ENCODE data around the gene ROBO2.

Gene ROBO2

GRCh38 chr3:77571971-77572715 lies 532.2 kb downstream of the ROBO2 start:
- no peaks in the 10 kb centered on the region for H3K9me3 ChIP-seq (ENCODE audit: control extremely low read depth in 1 of 5, control insufficient read depth in 4 of 5, insufficient read depth in 2 of 5, low read depth in 1 of 5, low read length in 4 of 5)
- DNase-seq, result no peak
- H3K36me3 ChIP-seq (ENCODE audit: control insufficient read depth in 4 of 4, insufficient read depth in 4 of 4, low read length in 3 of 4), result no peaks in the 10 kb centered on the region
- POLR2A ChIA-PET, result no interaction called here
- CTCF ChIA-PET, result interaction anchor here (0.6 to 1.0 kb wide), 3 partner anchors 9 to 23 kb away, joined by 3 to 4 read pairs (median 3); no protein-coding TSS in a partner anchor
- H3K27ac ChIP-seq (ENCODE audit: insufficient read depth in 1 of 2, low read depth in 1 of 2, low read length in 2 of 2, poor library complexity in 1 of 2, severe bottlenecking in 2 of 2), result no peak overlapping the region
- H3K4me3 ChIP-seq (ENCODE audit: control insufficient read depth in 1 of 7, extremely low read depth in 1 of 7, insufficient read depth in 4 of 7, low read depth in 2 of 7, low read length in 6 of 7), result no peak overlapping the region
- no peaks in the 10 kb centered on the region for H3K27me3 ChIP-seq (replicated peaks in 2 of 5; ENCODE audit: control insufficient read depth in 4 of 5, insufficient read depth in 5 of 5, low read length in 4 of 5)
- WGBS (ENCODE audit: insufficient coverage), result 91% methylated on average over 2 of the region's 5 CpGs
- H3K4me1 ChIP-seq (ENCODE audit: control extremely low read depth in 1 of 4, control insufficient read depth in 4 of 4, insufficient read depth in 4 of 4, low read length in 3 of 4), result peaks cover 0 to under 1% (median 0%) of the 10 kb centered on the region in 4 experiments

- Histone ChIP-seq H3K27ac (ENCODE audit: insufficient read depth in 1 of 2, low read depth in 1 of 2, low read length in 2 of 2, poor library complexity in 1 of 2, severe bottlenecking in 2 of 2) (no peak overlapping the region), H3K4me1 (ENCODE audit: control extremely low read depth in 1 of 4, control insufficient read depth in 4 of 4, insufficient read depth in 4 of 4, low read length in 3 of 4) (peaks cover 0 to 5% (median 0%) of the 10 kb centered on the region in 4 experiments), H3K36me3 (ENCODE audit: control insufficient read depth in 4 of 4, insufficient read depth in 4 of 4, low read length in 3 of 4) (no peaks in the 10 kb centered on the region), H3K9me3 (ENCODE audit: control extremely low read depth in 1 of 5, control insufficient read depth in 4 of 5, insufficient read depth in 2 of 5, low read depth in 1 of 5, low read length in 4 of 5) (no peaks in the 10 kb centered on the region), H3K4me3 (ENCODE audit: control insufficient read depth in 1 of 7, extremely low read depth in 1 of 7, insufficient read depth in 4 of 7, low read depth in 2 of 7, low read length in 6 of 7) (no peak overlapping the region), H3K27me3 (replicated peaks in 2 of 5; ENCODE audit: control insufficient read depth in 4 of 5, insufficient read depth in 5 of 5, low read length in 4 of 5) (no peaks in the 10 kb centered on the region)
- CTCF ChIA-PET, result no interaction called here
- DNase-seq, result no peak
- 17% methylated on average over 3 of the region's 3 CpGs for WGBS (ENCODE audit: insufficient coverage)
- POLR2A ChIA-PET, result no interaction called here
Measured at GRCh38 chr3:77577264-77577663, 537.4 kb downstream of the ROBO2 start.

- Histone ChIP-seq H3K9me3 (ENCODE audit: control extremely low read depth in 1 of 5, control insufficient read depth in 4 of 5, insufficient read depth in 2 of 5, low read depth in 1 of 5, low read length in 4 of 5) (no peaks in the 10 kb centered on the region), H3K27ac (ENCODE audit: insufficient read depth in 1 of 2, low read depth in 1 of 2, low read length in 2 of 2, poor library complexity in 1 of 2, severe bottlenecking in 2 of 2) (no peak overlapping the region), H3K4me1 (ENCODE audit: control extremely low read depth in 1 of 4, control insufficient read depth in 4 of 4, insufficient read depth in 4 of 4, low read length in 3 of 4) (no peaks in the 10 kb centered on the region), H3K4me3 (ENCODE audit: control insufficient read depth in 1 of 7, extremely low read depth in 1 of 7, insufficient read depth in 4 of 7, low read depth in 2 of 7, low read length in 6 of 7) (no peak overlapping the region), H3K36me3 (ENCODE audit: control insufficient read depth in 4 of 4, insufficient read depth in 4 of 4, low read length in 3 of 4) (no peaks in the 10 kb centered on the region), H3K27me3 (replicated peaks in 2 of 5; ENCODE audit: control insufficient read depth in 4 of 5, insufficient read depth in 5 of 5, low read length in 4 of 5) (no peaks in the 10 kb centered on the region)
- ChIA-PET POLR2A (no interaction called here), CTCF (no interaction called here)
- WGBS (ENCODE audit: insufficient coverage), result no CpG with 5 or more reads among the region's 4 CpGs
- no peak for DNase-seq
Measured at GRCh38 chr3:77586216-77586615, 546.3 kb downstream of the ROBO2 start.

- 94% methylated on average over 2 of the region's 3 CpGs for WGBS (ENCODE audit: insufficient coverage)
- ChIA-PET CTCF (no interaction called here), POLR2A (no interaction called here)
- H3K4me3 ChIP-seq (ENCODE audit: control insufficient read depth in 1 of 7, extremely low read depth in 1 of 7, insufficient read depth in 4 of 7, low read depth in 2 of 7, low read length in 6 of 7), result no peak overlapping the region
- no peak for DNase-seq
- no peak overlapping the region for H3K27ac ChIP-seq (ENCODE audit: insufficient read depth in 1 of 2, low read depth in 1 of 2, low read length in 2 of 2, poor library complexity in 1 of 2, severe bottlenecking in 2 of 2)
- no peaks in the 10 kb centered on the region for H3K36me3 ChIP-seq (ENCODE audit: control insufficient read depth in 4 of 4, insufficient read depth in 4 of 4, low read length in 3 of 4)
- H3K4me1 ChIP-seq (ENCODE audit: control extremely low read depth in 1 of 4, control insufficient read depth in 4 of 4, insufficient read depth in 4 of 4, low read length in 3 of 4), result no peaks in the 10 kb centered on the region
- no peaks in the 10 kb centered on the region for H3K9me3 ChIP-seq (ENCODE audit: control extremely low read depth in 1 of 5, control insufficient read depth in 4 of 5, insufficient read depth in 2 of 5, low read depth in 1 of 5, low read length in 4 of 5)
- no peaks in the 10 kb centered on the region for H3K27me3 ChIP-seq (replicated peaks in 2 of 5; ENCODE audit: control insufficient read depth in 4 of 5, insufficient read depth in 5 of 5, low read length in 4 of 5)
Measured at GRCh38 chr3:77588863-77589262, 549.0 kb downstream of the ROBO2 start.

GRCh38 chr3:77590191-77590590 lies 550.3 kb downstream of the ROBO2 start:
- WGBS (ENCODE audit: insufficient coverage), result no CpG with 5 or more reads among the region's 3 CpGs
- no peaks in the 10 kb centered on the region for H3K27me3 ChIP-seq (replicated peaks in 2 of 5; ENCODE audit: control insufficient read depth in 4 of 5, insufficient read depth in 5 of 5, low read length in 4 of 5)
- DNase-seq, result no peak
- H3K27ac ChIP-seq (ENCODE audit: insufficient read depth in 1 of 2, low read depth in 1 of 2, low read length in 2 of 2, poor library complexity in 1 of 2, severe bottlenecking in 2 of 2), result no peak overlapping the region
- no peak overlapping the region for H3K4me3 ChIP-seq (ENCODE audit: control insufficient read depth in 1 of 7, extremely low read depth in 1 of 7, insufficient read depth in 4 of 7, low read depth in 2 of 7, low read length in 6 of 7)
- H3K9me3 ChIP-seq (ENCODE audit: control extremely low read depth in 1 of 5, control insufficient read depth in 4 of 5, insufficient read depth in 2 of 5, low read depth in 1 of 5, low read length in 4 of 5), result no peaks in the 10 kb centered on the region
- no peaks in the 10 kb centered on the region for H3K4me1 ChIP-seq (ENCODE audit: control extremely low read depth in 1 of 4, control insufficient read depth in 4 of 4, insufficient read depth in 4 of 4, low read length in 3 of 4)
- H3K36me3 ChIP-seq (ENCODE audit: control insufficient read depth in 4 of 4, insufficient read depth in 4 of 4, low read length in 3 of 4), result no peaks in the 10 kb centered on the region
- CTCF ChIA-PET, result no interaction called here
- POLR2A ChIA-PET, result no interaction called here

GRCh38 chr3:77595371-77595870 lies 555.5 kb downstream of the ROBO2 start:
- no peak for DNase-seq
- Histone ChIP-seq H3K36me3 (ENCODE audit: control insufficient read depth in 4 of 4, insufficient read depth in 4 of 4, low read length in 3 of 4) (no peaks in the 10 kb centered on the region), H3K27me3 (replicated peaks in 2 of 5; ENCODE audit: control insufficient read depth in 4 of 5, insufficient read depth in 5 of 5, low read length in 4 of 5) (no peaks in the 10 kb centered on the region), H3K4me1 (ENCODE audit: control extremely low read depth in 1 of 4, control insufficient read depth in 4 of 4, insufficient read depth in 4 of 4, low read length in 3 of 4) (no peaks in the 10 kb centered on the region), H3K4me3 (ENCODE audit: control insufficient read depth in 1 of 7, extremely low read depth in 1 of 7, insufficient read depth in 4 of 7, low read depth in 2 of 7, low read length in 6 of 7) (no peak overlapping the region), H3K9me3 (ENCODE audit: control extremely low read depth in 1 of 5, control insufficient read depth in 4 of 5, insufficient read depth in 2 of 5, low read depth in 1 of 5, low read length in 4 of 5) (no peaks in the 10 kb centered on the region), H3K27ac (ENCODE audit: insufficient read depth in 1 of 2, low read depth in 1 of 2, low read length in 2 of 2, poor library complexity in 1 of 2, severe bottlenecking in 2 of 2) (no peak overlapping the region)
- ChIA-PET POLR2A (no interaction called here), CTCF (no interaction called here)
- WGBS (ENCODE audit: insufficient coverage), result no CpG with 5 or more reads among the region's 2 CpGs

GRCh38 chr3:77599948-77600347 lies 560.0 kb downstream of the ROBO2 start:
- CTCF ChIA-PET, result no interaction called here
- POLR2A ChIA-PET, result no interaction called here

More at GRCh38 chr3:77599948-77600347, 560.0 kb downstream of the ROBO2 start:
- no peak overlapping the region for H3K4me3 ChIP-seq (ENCODE audit: control insufficient read depth in 1 of 7, extremely low read depth in 1 of 7, insufficient read depth in 4 of 7, low read depth in 2 of 7, low read length in 6 of 7)
- H3K36me3 ChIP-seq (ENCODE audit: control insufficient read depth in 4 of 4, insufficient read depth in 4 of 4, low read length in 3 of 4), result no peaks in the 10 kb centered on the region
- H3K27me3 ChIP-seq (replicated peaks in 2 of 5; ENCODE audit: control insufficient read depth in 4 of 5, insufficient read depth in 5 of 5, low read length in 4 of 5), result no peaks in the 10 kb centered on the region
- H3K4me1 ChIP-seq (ENCODE audit: control extremely low read depth in 1 of 4, control insufficient read depth in 4 of 4, insufficient read depth in 4 of 4, low read length in 3 of 4), result no peaks in the 10 kb centered on the region
- no CpG with 5 or more reads among the region's 1 CpG for WGBS (ENCODE audit: insufficient coverage)
- no peaks in the 10 kb centered on the region for H3K9me3 ChIP-seq (ENCODE audit: control extremely low read depth in 1 of 5, control insufficient read depth in 4 of 5, insufficient read depth in 2 of 5, low read depth in 1 of 5, low read length in 4 of 5)
- H3K27ac ChIP-seq (ENCODE audit: insufficient read depth in 1 of 2, low read depth in 1 of 2, low read length in 2 of 2, poor library complexity in 1 of 2, severe bottlenecking in 2 of 2), result no peak overlapping the region
- DNase-seq, result no peak

Measured in common myeloid progenitor, CD34-positive (primary cell).